Neural cell (in vitro differentiated cells): ENCODE data around the gene TENT5A. TPM values are rescaled to one million over a fixed set of nuclear protein-coding genes. Genes with fewer than 3 reads are reported as not detected.

ENCODE experiments used
- H2AFZ ChIP-seq: fragments of 200-600, 300-800 bp; sonication (generic), shearing (Covaris generic); 2 replicates; pipeline ENCODE4 v1.6.0; 2014; ENCODE audit warnings: low read depth, mild to moderate bottlenecking, antibody characterized with exemption, low read length, moderate library complexity
- H3F3A ChIP-seq: fragments of 200-600 bp; shearing (Covaris generic); 2 replicates; pipeline ENCODE4 v1.6.1; 2016; ENCODE audit warnings: mild to moderate bottlenecking, moderate library complexity, mixed read lengths, antibody characterized with exemption, low read length; ENCODE audit not compliant: insufficient read depth, poor library complexity, severe bottlenecking
- H3K27ac ChIP-seq: fragments of 200-600, 300-800 bp; sonication (generic), shearing (Covaris generic); 2 replicates; pipeline ENCODE4 v1.5.1; 2014; ENCODE audit warnings: mild to moderate bottlenecking, low read length, moderate library complexity
- H3K27me3 ChIP-seq: fragments of 300-800, 200-600 bp; sonication (generic), shearing (Covaris generic); 2 replicates; pipeline ENCODE4 v1.6.0; 2014; ENCODE audit warnings: mild to moderate bottlenecking, low read depth, low read length, moderate library complexity; ENCODE audit not compliant: insufficient read depth
- H3K36me3 ChIP-seq: fragments of 300-800, 200-600 bp; sonication (generic), shearing (Covaris generic); 2 replicates; pipeline ENCODE4 v1.5.1; 2014; ENCODE audit warnings: mild to moderate bottlenecking, antibody characterized with exemption, low read length, moderate library complexity; ENCODE audit not compliant: insufficient read depth
- H3K4me2 ChIP-seq: fragments of 300-800, 200-600 bp; sonication (generic), shearing (Covaris generic); 2 replicates; pipeline ENCODE4 v1.6.0; 2014; ENCODE audit warnings: mild to moderate bottlenecking, low read length
- H3K4me3 ChIP-seq: fragments of 300-800, 200-600 bp; sonication (generic), shearing (Covaris generic); 2 replicates; pipeline ENCODE4 v1.5.1; 2014; ENCODE audit warnings: mild to moderate bottlenecking, low read length, moderate library complexity
- H3K79me2 ChIP-seq: fragments of 200-600 bp; shearing (Covaris generic); replicated peaks from 2 replicates; pipeline ENCODE4 v1.6.0; 2014; ENCODE audit warnings: mild to moderate bottlenecking, low read length, moderate library complexity; ENCODE audit not compliant: insufficient read depth
- H3K9ac ChIP-seq: fragments of 300-800, 200-600 bp; sonication (generic), shearing (Covaris generic); 2 replicates; pipeline ENCODE4 v1.6.1; 2016; ENCODE audit warnings: mild to moderate bottlenecking, low read length, mixed read lengths
- H3K9me2 ChIP-seq: fragments of 200-600 bp; shearing (Covaris generic); 2 replicates; pipeline ENCODE4 v1.6.1; 2016; ENCODE audit warnings: mild to moderate bottlenecking, low read length, mixed read lengths; ENCODE audit not compliant: insufficient read depth
- H3K9me3 ChIP-seq: fragments of 200-600, 300-800 bp; sonication (generic), shearing (Covaris generic); 2 replicates; pipeline ENCODE4 v1.6.1; 2016; ENCODE audit warnings: mild to moderate bottlenecking, mixed run types, low read length, moderate library complexity, mixed read lengths
- H4K20me1 ChIP-seq: fragments of 200-600 bp; shearing (Covaris generic); 2 replicates; pipeline ENCODE4 v1.6.1; 2016; ENCODE audit warnings: mild to moderate bottlenecking, mixed run types; ENCODE audit not compliant: insufficient read depth
- CTCF ChIP-seq: fragments of 450-650 bp; IDR thresholded peaks from 2 replicates; pipeline ENCODE4 v1.5.1; 2014; ENCODE audit warnings: antibody characterized with exemption, mild to moderate bottlenecking, moderate library complexity; ENCODE audit not compliant: poor library complexity, severe bottlenecking
- EP300 ChIP-seq: fragments of 450-650 bp; conservative IDR thresholded peaks from 2 replicates; pipeline ENCODE4 v1.6.1; 2014; ENCODE audit warnings: antibody characterized with exemption, mild to moderate bottlenecking, moderate library complexity; ENCODE audit not compliant: poor library complexity, severe bottlenecking
- EZH2 ChIP-seq: fragments of 200-600, 300-800 bp; shearing (Covaris generic), sonication (generic); IDR thresholded peaks from 2 replicates; pipeline ENCODE4 v1.6.1; 2014; ENCODE audit warnings: antibody characterized with exemption, low read length, borderline replicate concordance, mild to moderate bottlenecking; ENCODE audit not compliant: insufficient read depth, poor library complexity, severe bottlenecking
- MXI1 ChIP-seq: fragments of 450-650 bp; conservative IDR thresholded peaks from 2 replicates; pipeline ENCODE4 v1.6.1; 2014; ENCODE audit warnings: antibody characterized with exemption, mild to moderate bottlenecking; ENCODE audit not compliant: poor library complexity, severe bottlenecking
- POLR2AphosphoS5 ChIP-seq: IDR thresholded peaks from 2 replicates; pipeline ENCODE4 v1.6.1; 2012
- RAD21 ChIP-seq: fragments of 450-650 bp; conservative IDR thresholded peaks from 2 replicates; pipeline ENCODE4 v1.6.1; 2014; ENCODE audit warnings: antibody characterized with exemption, mild to moderate bottlenecking, moderate library complexity
- REST ChIP-seq: IDR thresholded peaks from 2 replicates; pipeline ENCODE4 v1.6.1; 2012; ENCODE audit warnings: borderline replicate concordance
- SMC3 ChIP-seq: fragments of 450-650 bp; conservative IDR thresholded peaks from 2 replicates; pipeline ENCODE4 v1.6.1; 2014; ENCODE audit warnings: antibody characterized with exemption, mild to moderate bottlenecking, moderate library complexity; ENCODE audit not compliant: poor library complexity
- TAF1 ChIP-seq: IDR thresholded peaks from 2 replicates; pipeline ENCODE4 v1.6.1; 2012; ENCODE audit warnings: low read depth
- polyA plus RNA-seq: library from polyadenylated mRNA; depleted of rRNA; stranded (reverse); fragments of >200 nt; gene quantifications from 2 replicates; pipeline ENCODE4 v1.2.3, GENCODE V29; 2014

TENT5A gene
- polyA plus RNA-seq, 1 donor from 2014 or later = 0.47 TPM

GRCh38 chr6:81759782-81760181, 7.3 kb upstream of the TENT5A start:
- H3K27ac ChIP-seq = no peak overlapping the region
- no peaks in the 10 kb centered on the region for H3K27me3 ChIP-seq
- H3K4me2 ChIP-seq = no peak overlapping the region
- no peak overlapping the region for H2AFZ ChIP-seq
- H3K9ac ChIP-seq = no peak overlapping the region
- TF ChIP-seq EP300 (no peak), REST (no peak), TAF1 (no peak), MXI1 (no peak), CTCF (no peak), EZH2 (no peak), RAD21 (no peak), POLR2AphosphoS5 (no peak), SMC3 (no peak)
- no peaks in the 10 kb centered on the region for H3K9me2 ChIP-seq
- H3K4me3 ChIP-seq = no peak overlapping the region
- H3K79me2 ChIP-seq = no peaks in the 10 kb centered on the region
- no peaks in the 10 kb centered on the region for H3K36me3 ChIP-seq
- no peaks in the 10 kb centered on the region for H3F3A ChIP-seq
- H3K9me3 ChIP-seq = no peaks in the 10 kb centered on the region
- no peaks in the 10 kb centered on the region for H4K20me1 ChIP-seq

- TF ChIP-seq RAD21 = no peak
- TF ChIP-seq CTCF = no peak
- TF ChIP-seq SMC3 = no peak
- TF ChIP-seq EZH2 = no peak
- TF ChIP-seq EP300 = no peak
- TF ChIP-seq POLR2AphosphoS5 = no peak
- no peak overlapping the region for H3K4me3 ChIP-seq
- H3K4me2 ChIP-seq = no peak overlapping the region
- H3K79me2 ChIP-seq = no peaks in the 10 kb centered on the region
- no peaks in the 10 kb centered on the region for H3K9me3 ChIP-seq
- H3K27me3 ChIP-seq = no peaks in the 10 kb centered on the region
- no peaks in the 10 kb centered on the region for H4K20me1 ChIP-seq
- H3K9ac ChIP-seq = no peak overlapping the region
- no peaks in the 10 kb centered on the region for H3F3A ChIP-seq
- H3K36me3 ChIP-seq = no peaks in the 10 kb centered on the region
- no peak overlapping the region for H2AFZ ChIP-seq
- H3K9me2 ChIP-seq = no peaks in the 10 kb centered on the region
- no peak overlapping the region for H3K27ac ChIP-seq
Measured at GRCh38 chr6:81758221-81758620, 5.7 kb upstream of the TENT5A start.
